Fibroblast of the aortic adventitia (primary cell): ENCODE data around the gene MAPK4. TPM values are rescaled to one million over a fixed set of nuclear protein-coding genes. Genes with fewer than 3 reads are reported as not detected.

Experiments used
- DNase-seq: peaks from one replicate; pipeline ENCODE4 v3.0.0-alpha.2; 2010; ENCODE audit warnings: low read depth
- H3K4me3 ChIP-seq: 2 replicates; pipeline ENCODE4 v1.5.1; 2011; ENCODE audit warnings: low read depth, mild to moderate bottlenecking, control low read depth, low read length, moderate library complexity
- CTCF ChIP-seq: IDR thresholded peaks from 2 replicates; pipeline ENCODE4 v1.5.1; 2011; ENCODE audit warnings: mild to moderate bottlenecking, low read length, control low read depth, inconsistent platforms; ENCODE audit not compliant: insufficient read depth
- total RNA-seq: library from RNA; depleted of rRNA; stranded (reverse); fragments of >200 nt; gene quantifications from 2 replicates; pipeline ENCODE4 v1.2.3, GENCODE V29; 2012; ENCODE audit warnings: low replicate concordance

The MAPK4 gene
- total RNA-seq, 1 donor: under 0.01 TPM

DNA sequence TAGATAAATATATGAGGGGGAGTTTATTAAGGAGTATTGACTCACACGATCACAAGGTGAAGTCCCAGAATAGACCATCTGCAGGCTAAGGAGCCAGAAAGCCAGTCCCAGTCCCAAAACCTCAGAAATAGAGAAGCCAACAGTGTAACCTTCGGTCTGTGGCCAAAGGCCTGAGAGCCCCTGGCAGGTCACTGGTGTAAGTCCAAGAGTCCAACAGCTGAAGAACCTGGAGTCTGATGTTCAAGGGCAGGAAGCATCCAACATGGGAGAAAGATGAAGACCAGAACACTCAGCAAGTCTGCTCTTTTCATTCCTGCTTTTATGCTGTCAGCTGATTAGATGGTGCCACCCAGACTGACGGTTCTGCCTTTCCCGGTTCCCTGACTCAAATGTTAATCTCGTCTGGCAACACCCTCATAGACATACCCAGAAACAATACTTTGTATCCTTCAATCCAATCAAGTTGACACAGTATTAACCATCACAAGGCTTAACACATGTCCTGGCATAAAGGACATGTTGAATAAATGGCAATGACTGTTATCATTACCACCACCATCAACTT lies 56.7 kb downstream of the MAPK4 start:
- DNase-seq: no peak
- TF ChIP-seq CTCF: no peak
- H3K4me3 ChIP-seq: no peak overlapping the region

DNA sequence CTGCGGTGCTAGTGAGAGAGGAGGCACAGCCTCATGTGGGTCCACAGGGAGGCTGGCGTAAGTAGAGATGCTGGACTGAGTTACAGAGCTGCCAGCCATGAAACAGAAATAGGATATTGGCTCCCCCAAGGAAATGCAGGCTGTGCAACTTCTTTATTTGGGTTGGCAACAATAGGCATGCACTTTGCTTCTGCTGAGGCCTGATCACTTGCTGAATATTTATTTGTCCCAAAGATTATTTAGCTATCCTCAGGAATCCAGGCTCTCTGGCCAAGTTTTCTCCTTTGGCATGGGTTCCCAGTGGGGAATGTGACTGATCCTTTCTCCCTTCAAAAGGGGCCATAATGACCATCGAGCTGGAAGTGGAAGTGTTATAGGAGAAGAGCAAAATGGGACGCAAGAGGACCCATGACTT lies 60.0 kb downstream of the MAPK4 start:
- no peak for DNase-seq
- TF ChIP-seq CTCF: no peak
- no peak overlapping the region for H3K4me3 ChIP-seq

DNA sequence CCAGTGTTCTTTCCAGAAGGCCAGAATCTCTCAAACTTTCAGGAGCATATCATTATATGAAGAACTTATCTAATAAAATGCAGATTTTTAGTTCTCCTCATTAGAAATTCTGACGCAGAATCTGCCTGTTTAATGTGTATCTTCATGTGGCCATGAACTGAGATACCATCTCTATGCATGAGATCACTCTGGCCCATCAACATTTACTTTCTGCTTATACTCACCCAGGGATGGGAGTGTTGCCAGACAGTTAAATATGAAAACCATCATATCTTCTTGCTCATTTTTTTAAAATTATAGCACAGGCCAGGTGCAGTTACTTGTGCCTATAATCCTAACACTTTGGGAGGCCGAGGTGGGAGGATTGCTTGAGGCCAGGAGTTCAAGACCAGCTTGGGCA lies 60.4 kb downstream of the MAPK4 start:
- H3K4me3 ChIP-seq: no peak overlapping the region
- DNase-seq: no peak
- no peak for TF ChIP-seq CTCF

- H3K4me3 ChIP-seq: no peak overlapping the region
- TF ChIP-seq CTCF: no peak
- DNase-seq: no peak
Observed at GRCh38 chr18:50621366-50621765, 61.5 kb downstream of the MAPK4 start.

GRCh38 chr18:50622320-50622719 lies 62.4 kb downstream of the MAPK4 start:
- no peak for TF ChIP-seq CTCF
- no peak for DNase-seq
- H3K4me3 ChIP-seq: no peak overlapping the region

DNA sequence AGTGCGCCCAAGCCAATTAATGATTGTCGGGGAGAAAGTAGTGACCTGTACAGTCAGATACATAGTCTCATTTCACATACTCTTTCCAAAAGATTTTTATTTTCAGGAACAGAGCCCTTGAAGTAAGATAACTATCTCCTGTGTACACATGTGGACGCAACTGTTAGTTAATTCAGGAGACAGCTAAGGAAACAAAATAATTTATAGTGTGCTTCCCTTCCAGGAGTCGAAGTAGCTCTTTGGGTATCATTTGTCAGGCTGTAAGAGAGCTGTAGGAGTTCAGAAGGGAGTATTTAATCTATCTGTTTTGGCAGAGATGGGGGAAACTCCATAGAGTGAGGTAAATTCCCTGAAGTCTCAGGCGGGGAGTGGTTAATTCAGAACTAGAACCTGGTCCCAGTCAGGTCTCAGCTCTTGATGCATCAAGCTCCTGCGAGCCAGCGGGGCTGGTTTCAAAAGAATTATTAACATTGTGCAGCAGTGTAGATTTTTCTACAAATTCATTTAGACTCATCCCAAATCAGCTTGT lies 63.0 kb downstream of the MAPK4 start:
- H3K4me3 ChIP-seq: no peak overlapping the region
- no peak for TF ChIP-seq CTCF
- DNase-seq: no peak
